Right renal pelvis (tissue), 4 donors: ENCODE measurements around the gene ZNF433. TPM values are rescaled to one million over a fixed set of nuclear protein-coding genes. Genes with fewer than 3 reads are reported as not detected.
"Not testable (repeated sequence)": the region's sequence is repeated elsewhere in the genome, so short reads cannot be mapped to it uniquely, and the experiment has no call there.

Source experiments
- DNase-seq, 4 donors: peaks; one replicate each; pipeline ENCODE4 v3.0.0-alpha.2; 2013; ENCODE audit warnings: low read depth in 4 of 4, low spot score in 3 of 4, missing footprints in 1 of 4
- polyA plus RNA-seq, 4 donors: library from polyadenylated mRNA; unstranded; fragments of 120-200 nt; gene quantifications; one replicate each; pipeline ENCODE4 v1.2.1, GENCODE V29; 2013; ENCODE audit not compliant: insufficient read length in 4 of 4

ZNF433 gene
- 10 to 100 TPM; 16.4 to 21.3 (median 17.4) TPM for polyA plus RNA-seq

GRCh38 chr19:12035220-12036172 lies at the start of gene ZNF433:
Gene ZNF433 (minus strand): TSS chr19:12035679. CDS start chr19:12035539, 140 bp downstream.
- peak; percentile 88 to 92 (median 91) for DNase-seq

GRCh38 chr19:12083336-12083735 lies 47.9 kb upstream of the ZNF433 start:
- not testable (repeated sequence) for DNase-seq

- no peak for DNase-seq
Measured at GRCh38 chr19:12077375-12077774, 41.9 kb upstream of the ZNF433 start.

GRCh38 chr19:12076331-12076730 lies 40.9 kb upstream of the ZNF433 start:
- not testable (repeated sequence) for DNase-seq

GRCh38 chr19:12075538-12076139 lies 40.2 kb upstream of the ZNF433 start:
- no peak for DNase-seq

GRCh38 chr19:12064590-12065538 lies 29.4 kb upstream of the ZNF433 start, which contains the start of gene ZNF844:
Gene ZNF844 (plus strand): TSS chr19:12064731. CDS start chr19:12064874, 143 bp downstream.
- DNase-seq, result peak; percentile 83 to 92 (median 86)

- DNase-seq, result no peak
Measured at GRCh38 chr19:12055784-12056183, 20.3 kb upstream of the ZNF433 start.

GRCh38 chr19:12052497-12053169 lies 17.2 kb upstream of the ZNF433 start, which contains the start of gene ZNF878:
Gene ZNF878 (minus strand): TSS chr19:12052961. CDS start chr19:12052801, 160 bp downstream.
- peak; percentile 77 to 93 (median 88) for DNase-seq

GRCh38 chr19:12052091-12052496 lies 16.6 kb upstream of the ZNF433 start:
- DNase-seq, result no peak

- DNase-seq, result no peak
Measured at GRCh38 chr19:12047868-12048267, 12.4 kb upstream of the ZNF433 start.

GRCh38 chr19:12043752-12044422 lies 8.4 kb upstream of the ZNF433 start:
- no peak for DNase-seq

GRCh38 chr19:12042893-12043292 lies 7.4 kb upstream of the ZNF433 start:
- no peak for DNase-seq

- no peak for DNase-seq
Measured at GRCh38 chr19:12034620-12035019, 859 bp downstream of the ZNF433 start.

- peak in 1 of 4 donors; percentile 37 for DNase-seq
Measured at GRCh38 chr19:12034198-12034597, 1.3 kb downstream of the ZNF433 start.

- no peak for DNase-seq
Measured at GRCh38 chr19:12015753-12016116, 19.7 kb downstream of the ZNF433 start.

GRCh38 chr19:12015015-12015752 lies 20.3 kb downstream of the ZNF433 start:
- DNase-seq, result no peak

GRCh38 chr19:12000152-12000981 lies 35.1 kb downstream of the ZNF433 start:
- no peak for DNase-seq

GRCh38 chr19:11995174-11995573 lies 40.3 kb downstream of the ZNF433 start:
- DNase-seq, result no peak
